Liver (tissue), 9 donors: ENCODE results near the gene COMMD1. TPM values are rescaled to one million over a fixed set of nuclear protein-coding genes. Genes with fewer than 3 reads are reported as not detected.
"Not testable (repeated sequence)": the region's sequence is repeated elsewhere in the genome, so short reads cannot be mapped to it uniquely, and the experiment has no call there.

Experiments
- DNase-seq: peaks from one replicate; pipeline ENCODE4 v3.0.0-alpha.2; 2017; ENCODE audit warnings: low spot score
- H3K27ac ChIP-seq, 2 donors: one replicate each; pipeline ENCODE4 v1.7.0; 2013; ENCODE audit warnings: inconsistent platforms in 2 of 2, low read length in 2 of 2, control low read depth in 1 of 2, low read depth in 1 of 2, mild to moderate bottlenecking in 1 of 2
- H3K27me3 ChIP-seq, 4 donors: one replicate each; pipeline versions ENCODE4 v1.6.1 to v1.7.0; 2013; ENCODE audit warnings: low read length in 3 of 4, inconsistent platforms in 1 of 4, mild to moderate bottlenecking in 1 of 4, moderate library complexity in 1 of 4; ENCODE audit not compliant: control insufficient read depth in 4 of 4, insufficient read depth in 4 of 4
- H3K36me3 ChIP-seq, 4 donors: one replicate each; pipeline versions ENCODE4 v1.6.1 to v1.7.0; 2013; ENCODE audit warnings: low read length in 3 of 4, mild to moderate bottlenecking in 3 of 4, low read depth in 1 of 4, moderate library complexity in 1 of 4; ENCODE audit not compliant: control insufficient read depth in 4 of 4, insufficient read depth in 3 of 4
- H3K4me1 ChIP-seq, 4 donors: one replicate each; pipeline versions ENCODE4 v1.6.1 to v1.7.0; 2013; ENCODE audit warnings: low read length in 3 of 4, mild to moderate bottlenecking in 3 of 4, moderate library complexity in 1 of 4; ENCODE audit not compliant: control insufficient read depth in 4 of 4, insufficient read depth in 4 of 4
- H3K4me3 ChIP-seq, 3 donors: one replicate each; pipeline versions ENCODE4 v1.6.1 to v1.7.0; 2013; ENCODE audit warnings: low read length in 3 of 3, control low read depth in 1 of 3, low read depth in 1 of 3, mild to moderate bottlenecking in 1 of 3
- H3K9ac ChIP-seq, 2 donors: one replicate each; pipeline ENCODE4 v1.7.0; 2013; ENCODE audit warnings: low read length in 2 of 2, mild to moderate bottlenecking in 2 of 2, moderate library complexity in 2 of 2, control low read depth in 1 of 2, low read depth in 1 of 2
- H3K9me3 ChIP-seq, 4 donors: one replicate each; pipeline versions ENCODE4 v1.6.1 to v1.7.0; 2013; ENCODE audit warnings: low read length in 3 of 4; ENCODE audit not compliant: control insufficient read depth in 4 of 4
- ATF3 ChIP-seq: IDR thresholded peaks from 2 replicates; pipeline ENCODE4 v1.6.1; 2016; ENCODE audit warnings: antibody characterized with exemption
- CTCF ChIP-seq: fragments of 150-350 bp; IDR thresholded peaks from 2 replicates; pipeline ENCODE4 v1.5.1; 2017; ENCODE audit warnings: improper control_type of control experiment, low read depth, low read length; ENCODE audit not compliant: missing input control
- JUND ChIP-seq, 2 donors: IDR thresholded peaks; 2 replicates each; pipeline ENCODE4 v1.6.1; 2016; ENCODE audit warnings: antibody characterized with exemption in 2 of 2
- NR2F2 ChIP-seq: IDR thresholded peaks from 2 replicates; pipeline ENCODE4 v1.6.1; 2016; ENCODE audit warnings: antibody characterized with exemption
- RAD21 ChIP-seq, 2 donors: IDR thresholded peaks; 2 replicates each; pipeline ENCODE4 v1.6.1; 2016; ENCODE audit warnings: antibody characterized with exemption in 2 of 2, mild to moderate bottlenecking in 2 of 2
- TAF1 ChIP-seq: conservative IDR thresholded peaks from 2 replicates; pipeline ENCODE4 v1.6.1; 2016; ENCODE audit warnings: antibody characterized with exemption, mild to moderate bottlenecking
- YY1 ChIP-seq: IDR thresholded peaks from 2 replicates; pipeline ENCODE4 v1.6.1; 2016; ENCODE audit warnings: antibody characterized with exemption, mild to moderate bottlenecking
- ZBTB33 ChIP-seq: IDR thresholded peaks from 2 replicates; pipeline ENCODE4 v1.6.1; 2016; ENCODE audit warnings: antibody characterized with exemption
- WGBS: extraction: QIAGEN DNeasy Blood & Tissue Kit; methylation state at CpG from one replicate; pipeline ENCODE4 v1.1.7; 2013; 5-methylcytosine and 5-hydroxymethylcytosine counted together
- polyA plus RNA-seq, 2 donors: library from polyadenylated mRNA; stranded (reverse) in 1 of 2; unstranded in 1 of 2; fragments of 200-250 nt in 1 of 2; fragments of >200 nt in 1 of 2; fragmentation: Nextera tagmentation in 1 of 2; extraction: Ambion mirVana in 1 of 2; gene quantifications; one replicate each; pipeline versions ENCODE4 v1.2.1 to v1.2.3, GENCODE V29; 2013 to 2015
- total RNA-seq, 2 donors: library from RNA; depleted of rRNA; stranded (reverse); fragments of >200 nt; gene quantifications; one replicate each; pipeline ENCODE4 v1.2.3, GENCODE V29; 2014
- donor health status: healthy.
- donor health status: healthy.
- donor health status: healthy.
- donor health status: healthy.
- donor health status: healthy.

Gene COMMD1
- total and polyA plus RNA-seq, 4 donors: 17.4 to 47.9 (median 20.7) TPM

DNA sequence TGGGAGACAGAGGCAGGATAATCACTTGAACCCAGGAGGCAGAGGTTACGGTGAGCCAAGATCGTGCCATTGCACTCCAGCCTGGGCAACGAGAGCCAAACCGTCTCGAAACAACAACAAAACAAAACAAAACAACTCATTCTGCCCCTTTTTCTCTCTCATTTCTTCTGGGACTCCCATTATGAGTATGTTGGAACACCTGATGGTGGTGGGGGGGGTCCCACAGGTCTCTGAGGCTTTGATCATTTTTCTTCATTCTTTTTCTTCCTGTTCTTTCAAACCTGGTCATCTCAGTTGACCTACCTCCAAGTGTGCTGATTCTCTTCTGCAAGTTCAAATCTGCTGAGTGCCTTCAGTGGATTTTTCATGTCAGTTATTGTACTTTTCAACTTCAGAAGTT, 43.4 kb upstream of the COMMD1 start:
- WGBS: 97% methylated on average over 5 of the region's 5 CpGs
- no peak overlapping the region for H3K4me3 ChIP-seq
- no peak overlapping the region for H3K9ac ChIP-seq
- no peaks in the 10 kb centered on the region for H3K9me3 ChIP-seq
- H3K27me3 ChIP-seq: no peaks in the 10 kb centered on the region
- no peak overlapping the region for H3K27ac ChIP-seq
- peaks cover 5 to 14% (median 8%) of the 10 kb centered on the region in 4 donors for H3K36me3 ChIP-seq
- DNase-seq: no peak
- H3K4me1 ChIP-seq: no peaks in the 10 kb centered on the region
- no peak for TF ChIP-seq YY1
- no peak for TF ChIP-seq NR2F2
- TF ChIP-seq ZBTB33: no peak

- H3K27me3 ChIP-seq, DNase-seq, H3K9me3 ChIP-seq, H3K9ac ChIP-seq, H3K4me3 ChIP-seq, H3K27ac ChIP-seq, H3K4me1 ChIP-seq: not testable (repeated sequence)
- WGBS: 98% methylated on average over 14 of the region's 14 CpGs
- H3K36me3 ChIP-seq: peaks cover 9 to 51% (median 29%) of the 10 kb centered on the region in 4 donors
Observed at GRCh38 chr2:61866482-61867089, 38.9 kb upstream of the COMMD1 start.

- no peak overlapping the region for H3K27ac ChIP-seq
- no peak for DNase-seq
- no peaks in the 10 kb centered on the region for H3K4me1 ChIP-seq
- peaks cover 17 to 85% (median 65%) of the 10 kb centered on the region in 4 donors for H3K36me3 ChIP-seq
- no peak overlapping the region for H3K4me3 ChIP-seq
- WGBS: 89% methylated on average over 1 of the region's 1 CpG
- no peak for TF ChIP-seq CTCF
- TF ChIP-seq ATF3: no peak
- no peak for TF ChIP-seq JUND (IDR thresholded peaks at IDR 0.05)
- no peak for TF ChIP-seq TAF1
- TF ChIP-seq ZBTB33: no peak
- no peak for TF ChIP-seq NR2F2
- TF ChIP-seq RAD21 (IDR thresholded peaks at IDR 0.05): no peak
- no peaks in the 10 kb centered on the region for H3K9me3 ChIP-seq
- H3K27me3 ChIP-seq: no peaks in the 10 kb centered on the region
- no peak overlapping the region for H3K9ac ChIP-seq
Observed at GRCh38 chr2:61876400-61876799, 29.1 kb upstream of the COMMD1 start.
